ENCODE data around the gene SLC9A9.
"Not testable (repeated sequence)": the region's sequence is repeated elsewhere in the genome, so short reads cannot be mapped to it uniquely, and the experiment has no call there.

SLC9A9 gene

GRCh38 chr3:143847787-143848631 lies at the start of gene SLC9A9:
Gene SLC9A9, minus strand, starts transcription at chr3:143848468. Its CDS starts 146 bp downstream, at chr3:143848322.
- peak; percentile 43 for DNase-seq (ENCODE audit: low spot score)

DNA sequence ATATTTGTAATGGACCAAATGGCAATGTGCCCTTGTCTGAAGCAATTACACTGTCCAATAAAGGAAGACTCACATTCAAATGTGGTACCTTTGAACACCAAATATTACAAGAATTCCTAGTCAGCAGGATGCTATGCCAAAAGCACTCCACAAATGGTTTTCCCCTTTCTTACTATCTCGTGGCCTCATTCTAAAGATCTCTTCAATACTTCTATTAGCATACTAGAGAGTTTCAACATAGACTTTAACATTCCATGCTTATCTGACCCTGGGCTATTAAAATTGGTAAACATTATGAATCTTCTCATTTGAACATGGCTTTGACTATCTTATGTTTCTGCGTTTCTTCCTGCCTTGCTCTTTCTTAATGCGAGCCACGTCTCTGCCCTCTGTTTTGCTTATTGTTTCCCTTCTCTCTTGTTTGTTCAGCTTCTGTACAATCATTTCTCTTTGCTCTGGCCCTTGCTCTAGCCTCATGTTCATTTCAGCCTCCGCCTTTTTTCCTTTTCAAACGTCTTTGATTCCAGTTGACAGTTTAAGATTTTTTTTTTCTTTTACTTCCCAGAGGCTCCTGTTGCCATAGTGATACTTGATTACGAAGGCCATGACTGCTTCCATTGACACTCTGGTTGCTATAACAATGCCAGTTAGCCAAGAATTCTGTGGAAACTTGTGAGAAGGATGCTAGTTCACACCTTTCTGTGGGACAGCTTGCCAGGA lies 49.5 kb upstream of the SLC9A9 start:
- no peak for DNase-seq (ENCODE audit: low spot score)

DNA sequence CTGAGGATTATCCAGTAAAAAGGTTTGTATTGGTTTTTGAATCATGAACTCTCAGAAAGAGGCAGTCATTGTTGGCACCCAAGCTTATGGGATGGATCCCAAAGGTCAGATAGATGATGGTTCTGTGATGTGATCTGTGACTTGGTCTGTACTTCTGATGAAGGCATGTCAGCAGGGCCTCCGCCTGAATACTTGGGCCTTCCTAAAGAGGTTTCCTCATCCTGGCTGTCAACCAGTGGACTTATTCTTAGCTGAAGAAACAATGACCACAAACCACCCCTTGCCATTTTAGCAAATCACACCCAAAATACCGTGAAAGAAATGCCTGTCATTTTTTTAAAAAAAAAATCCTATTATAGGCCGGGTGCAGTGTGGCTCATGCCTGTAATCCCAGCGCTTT lies 48.2 kb upstream of the SLC9A9 start:
- DNase-seq (ENCODE audit: low spot score), result no peak

DNA sequence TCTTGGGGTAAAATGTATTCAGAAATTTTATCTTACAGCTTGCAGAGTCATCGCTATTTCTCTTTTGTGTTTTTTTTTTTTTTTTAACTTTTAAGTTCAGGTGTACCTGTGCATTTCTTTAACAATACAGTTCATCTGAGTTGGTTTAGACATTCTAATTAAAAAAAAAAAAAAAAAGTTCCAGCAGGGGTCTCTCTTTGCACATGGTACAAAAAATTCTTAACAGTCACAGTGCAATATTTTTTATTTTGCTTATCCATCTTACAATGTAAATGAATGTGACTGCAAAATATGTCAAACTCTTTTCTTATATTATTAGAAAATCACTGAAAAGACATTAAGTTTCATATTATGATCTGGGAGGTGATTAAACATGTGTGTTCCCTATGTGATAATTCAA lies 47.5 kb upstream of the SLC9A9 start:
- peak; percentile 30 for DNase-seq (ENCODE audit: low spot score)

- DNase-seq (ENCODE audit: low spot score), result no peak
Measured at GRCh38 chr3:143888846-143889245, 40.6 kb upstream of the SLC9A9 start.

DNA sequence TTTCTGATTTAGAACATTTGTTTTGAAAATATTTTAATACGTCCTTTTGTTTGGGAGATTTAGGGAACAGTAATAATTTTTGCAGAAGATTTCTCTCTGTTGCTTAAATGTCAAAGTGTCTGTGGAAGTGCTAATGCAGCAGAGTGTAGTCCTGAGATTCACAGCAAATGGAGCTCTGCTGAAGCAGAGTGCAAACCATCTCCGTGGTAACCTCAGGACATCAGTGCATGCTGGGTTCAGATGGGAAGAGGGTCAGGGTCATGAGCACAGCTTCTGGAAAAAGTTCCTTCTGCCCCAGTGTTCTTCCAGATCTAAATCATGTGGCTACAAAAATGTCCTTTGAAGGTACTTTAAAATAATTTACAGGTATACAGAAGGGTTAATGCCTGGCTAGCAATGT lies 39.9 kb upstream of the SLC9A9 start:
- no peak for DNase-seq (ENCODE audit: low spot score)

DNA sequence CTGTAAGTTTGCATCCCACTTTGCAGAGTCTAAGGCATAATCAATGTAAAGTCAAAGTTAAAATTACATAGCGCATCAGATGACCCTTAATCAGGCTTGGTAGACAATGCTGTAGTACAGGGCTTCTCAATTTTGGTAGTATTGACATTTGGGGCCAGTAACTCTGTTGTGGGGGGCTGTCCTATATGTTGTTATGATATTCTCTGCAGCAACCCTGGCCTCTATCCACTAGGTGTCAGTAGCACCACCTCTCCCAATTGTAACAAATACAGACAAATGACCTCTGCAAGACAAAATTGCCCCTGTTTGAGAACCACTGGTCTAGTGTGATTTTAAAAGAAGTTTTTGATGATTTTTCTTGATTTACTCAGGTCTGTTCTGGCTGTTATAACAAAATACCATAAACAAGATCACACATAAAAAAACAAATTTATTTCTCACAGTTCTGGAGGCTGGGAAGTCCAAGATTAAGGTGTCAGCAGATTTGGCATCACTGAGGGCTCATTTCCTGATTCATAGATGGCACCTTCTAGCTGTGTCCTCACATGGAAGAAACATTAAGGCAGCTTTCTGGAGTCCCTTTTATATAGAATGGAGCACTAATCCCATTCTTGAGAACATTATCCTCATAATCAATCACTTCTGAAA lies 37.6 kb upstream of the SLC9A9 start:
- DNase-seq (ENCODE audit: low spot score), result peak; percentile 61

GRCh38 chr3:143884861-143885260 lies 36.6 kb upstream of the SLC9A9 start:
- no peak for DNase-seq (ENCODE audit: low spot score)

- no peak for DNase-seq (ENCODE audit: low spot score)
Measured at GRCh38 chr3:143883151-143883550, 34.9 kb upstream of the SLC9A9 start.

- no peak for DNase-seq (ENCODE audit: low spot score)
Measured at GRCh38 chr3:143881095-143881494, 32.8 kb upstream of the SLC9A9 start.

GRCh38 chr3:143875546-143875945 lies 27.3 kb upstream of the SLC9A9 start:
- DNase-seq (ENCODE audit: low spot score), result no peak

DNA sequence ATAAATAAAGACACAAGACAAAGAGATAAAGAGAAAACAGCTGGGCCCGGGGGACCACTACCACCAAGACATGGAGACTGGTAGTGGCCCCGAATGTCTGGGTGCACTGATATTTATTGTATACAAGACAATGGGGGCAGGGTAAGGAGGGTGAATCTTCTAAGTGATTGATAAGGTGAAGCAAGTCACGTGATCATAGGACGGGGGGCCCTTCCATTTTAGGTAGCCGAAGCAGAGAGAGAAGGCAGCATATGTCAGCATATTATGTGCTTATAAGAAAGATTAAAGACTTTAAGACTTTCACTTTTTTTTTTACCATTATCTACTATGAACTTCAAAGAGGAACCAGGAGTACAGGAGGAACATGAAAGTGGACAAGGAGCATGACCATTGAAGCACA lies 25.3 kb upstream of the SLC9A9 start:
- not testable (repeated sequence) for DNase-seq (ENCODE audit: low spot score)

- DNase-seq (ENCODE audit: low spot score), result no peak
Measured at GRCh38 chr3:143865302-143865701, 17.0 kb upstream of the SLC9A9 start.

GRCh38 chr3:143859465-143860203 lies 11.4 kb upstream of the SLC9A9 start:
- no peak for DNase-seq (ENCODE audit: low spot score)

DNA sequence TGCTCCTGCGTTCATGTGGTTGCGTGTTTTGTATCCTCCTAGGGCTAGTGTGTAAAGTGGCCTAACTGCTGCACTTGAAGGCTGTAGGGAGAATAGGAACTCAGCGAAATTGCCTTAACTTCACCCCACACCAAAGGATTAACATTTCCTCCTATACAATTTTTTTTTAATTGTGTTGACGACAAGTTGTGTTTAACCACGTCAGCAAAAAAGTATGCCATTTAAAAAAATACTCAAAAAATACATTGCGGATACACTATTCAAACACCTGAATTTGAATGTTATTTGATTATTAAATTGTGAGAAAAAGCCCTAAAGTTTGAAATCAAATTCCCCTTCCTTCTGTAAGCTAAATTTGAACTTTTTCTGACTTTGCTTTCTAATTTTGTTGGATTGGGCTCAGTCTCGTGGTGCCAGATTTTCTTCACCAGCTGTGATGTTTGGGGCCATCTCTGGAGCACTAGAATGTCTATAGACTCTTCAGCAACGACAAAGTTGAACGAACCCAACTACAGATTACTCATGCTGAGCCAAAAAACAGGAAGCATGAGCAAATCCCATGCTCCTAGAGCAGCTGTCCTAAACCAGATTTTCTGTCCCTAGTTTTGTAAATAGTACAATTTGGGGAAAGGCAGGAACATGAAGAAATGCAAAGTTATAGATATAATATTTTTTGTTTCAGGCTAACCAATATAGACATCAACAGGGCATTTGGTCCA lies 8.1 kb upstream of the SLC9A9 start:
- no peak for DNase-seq (ENCODE audit: low spot score)

- no peak for DNase-seq (ENCODE audit: low spot score)
Measured at GRCh38 chr3:143855183-143855582, 6.9 kb upstream of the SLC9A9 start.

GRCh38 chr3:143851331-143852017 lies 3.2 kb upstream of the SLC9A9 start:
- DNase-seq (ENCODE audit: low spot score), result no peak

GRCh38 chr3:143850877-143851276 lies 2.6 kb upstream of the SLC9A9 start:
- no peak for DNase-seq (ENCODE audit: low spot score)

DNA sequence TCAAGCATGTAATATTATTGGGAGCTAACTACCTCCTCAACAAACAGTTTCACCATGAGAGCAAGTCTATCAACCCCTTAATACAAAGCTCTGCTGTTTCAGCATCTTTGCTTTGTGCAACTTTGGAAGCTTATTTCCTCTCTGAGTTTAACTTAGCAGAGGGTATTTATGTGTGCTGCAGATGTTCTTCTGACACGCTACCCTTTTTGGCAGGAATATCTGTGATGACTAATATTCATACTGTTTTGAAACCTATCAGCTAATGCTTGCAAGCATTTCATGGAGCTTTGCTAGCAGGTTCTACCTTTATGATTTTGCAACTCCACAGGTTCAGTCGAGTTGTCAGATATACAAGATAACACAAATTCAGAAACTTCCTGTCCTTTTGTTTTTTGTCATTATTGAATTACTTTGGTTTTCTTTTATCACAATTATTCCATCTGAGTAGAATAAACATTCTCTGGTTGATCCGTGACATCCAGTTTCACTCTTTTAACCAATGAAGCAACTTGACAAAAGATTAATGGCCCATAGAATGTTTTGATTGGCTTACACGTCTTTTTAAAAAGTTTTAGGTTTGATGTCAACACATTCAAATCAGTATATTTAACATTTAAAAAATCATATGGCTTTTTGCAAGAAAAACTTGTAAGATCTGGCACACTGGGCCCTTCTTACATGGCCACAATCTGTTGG lies 1.7 kb upstream of the SLC9A9 start:
- no peak for DNase-seq (ENCODE audit: low spot score)

GRCh38 chr3:143848704-143849103 lies 436 bp upstream of the SLC9A9 start:
- DNase-seq (ENCODE audit: low spot score), result no peak

Data from cerebellar cortex (tissue), 1 donor.